Ascending aorta (tissue), 2 donors: Measurements from ENCODE around the gene PLXNA1. TPM values are rescaled to one million over a fixed set of nuclear protein-coding genes. Genes with fewer than 3 reads are reported as not detected.

ENCODE experiments used
- DNase-seq, 2 donors: peaks; one replicate each; pipeline ENCODE4 v3.0.0-alpha.2; 2019; ENCODE audit warnings: low spot score in 2 of 2
- H3K27ac ChIP-seq, 2 donors: fragments of 200-600 bp; sonication (generic); one replicate each; pipeline ENCODE4 v1.5.1; 2016 to 2017; ENCODE audit warnings: mild to moderate bottlenecking in 1 of 2
- H3K27me3 ChIP-seq: fragments of 200-600 bp; sonication (generic); one replicate; pipeline ENCODE4 v1.5.1; 2017
- H3K36me3 ChIP-seq, 2 donors: fragments of 200-600 bp; sonication (generic); one replicate each; pipeline ENCODE4 v1.5.1; 2016
- H3K4me1 ChIP-seq, 2 donors: fragments of 200-600 bp; sonication (generic); one replicate each; pipeline ENCODE4 v1.5.1; 2016 to 2017; ENCODE audit warnings: mild to moderate bottlenecking in 1 of 2
- H3K4me3 ChIP-seq, 2 donors: fragments of 200-600 bp; sonication (generic); one replicate each; pipeline ENCODE4 v1.5.1; 2016 to 2017; ENCODE audit warnings: mild to moderate bottlenecking in 1 of 2
- H3K9me3 ChIP-seq, 2 donors: fragments of 200-600 bp; sonication (generic); one replicate each; pipeline ENCODE4 v1.5.1; 2016
- CTCF ChIP-seq, 3 experiments: fragments of 200-600 bp in 2 of 3; fragments of 450-650 bp in 1 of 3; sonication (generic) in 2 of 3; IDR thresholded peaks; one replicate each; pipeline ENCODE4 v1.5.1; 2016 to 2019; ENCODE audit warnings: antibody characterized with exemption in 3 of 3, mild to moderate bottlenecking in 1 of 3, moderate library complexity in 1 of 3
- intact Hi-C: fragments of 100-400 bp; cut with DNase I; formaldehyde crosslinking; loops from one replicate; pipeline ENCODE4 v1.15.1; 2023
- total RNA-seq: library from RNA; depleted of rRNA; stranded (reverse); fragments of >200 nt; gene quantifications from one replicate; pipeline ENCODE4 v1.1.0, GENCODE V29; 2016

Gene PLXNA1
- total RNA-seq, 1 donor from 2014 or later, result 79.8 TPM

DNA sequence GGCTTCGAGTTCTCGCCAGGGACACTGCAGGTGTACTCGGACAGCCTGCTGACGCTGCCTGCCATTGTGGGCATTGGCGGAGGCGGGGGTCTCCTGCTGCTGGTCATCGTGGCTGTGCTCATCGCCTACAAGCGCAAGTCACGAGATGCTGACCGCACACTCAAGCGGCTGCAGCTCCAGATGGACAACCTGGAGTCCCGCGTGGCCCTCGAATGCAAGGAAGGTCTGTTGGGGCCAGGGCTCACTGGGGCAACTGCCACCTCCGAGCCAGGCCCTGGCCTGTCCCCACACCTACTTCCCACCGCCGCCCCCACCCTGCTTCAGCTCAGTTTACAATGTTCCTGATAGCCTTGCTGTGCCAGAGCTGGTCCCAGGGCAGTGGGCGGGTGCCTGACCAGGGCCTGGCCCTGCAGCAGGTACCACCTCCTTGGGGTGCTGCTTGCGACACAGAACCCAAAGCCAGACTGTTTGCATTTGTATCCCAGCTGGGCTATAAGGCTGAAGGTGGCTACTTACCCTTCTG lies 35.5 kb downstream of the PLXNA1 start:
- DNase-seq, result no peak
- intact Hi-C loops, result no loop called here
- H3K4me1 ChIP-seq, result peaks cover 10 to 28% of the 10 kb centered on the region in 2 donors
- H3K4me3 ChIP-seq, result no peak overlapping the region
- H3K27me3 ChIP-seq, result no peaks in the 10 kb centered on the region
- peaks cover 72 to 82% of the 10 kb centered on the region in 2 donors for H3K36me3 ChIP-seq
- no peak for TF ChIP-seq CTCF (IDR thresholded peaks at IDR 0.05)
- no peaks in the 10 kb centered on the region for H3K9me3 ChIP-seq
- H3K27ac ChIP-seq, result peak overlapping the region in 1 of 2 donors; percentile 17

DNA sequence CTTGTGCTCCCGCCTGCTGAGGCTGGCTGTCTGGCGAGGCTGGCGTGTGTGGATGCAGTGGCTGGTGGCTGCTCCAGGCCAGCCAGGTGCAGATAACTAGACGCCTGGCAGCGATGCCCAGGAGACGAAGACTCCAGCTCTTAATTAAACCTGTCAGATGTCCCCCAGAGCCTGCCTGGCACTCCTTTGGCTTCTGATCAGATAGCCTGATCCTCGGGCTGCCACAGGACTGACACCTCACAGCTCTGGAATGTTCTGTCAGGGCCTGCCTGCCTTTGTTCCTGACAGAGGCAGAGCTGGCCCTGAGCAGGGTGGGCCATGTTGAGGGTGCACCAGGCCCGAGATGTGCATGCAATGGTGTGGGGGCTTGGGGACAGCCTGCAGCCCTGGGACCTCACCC lies 36.5 kb downstream of the PLXNA1 start:
- Histone ChIP-seq H3K4me1 (peaks cover 10 to 28% of the 10 kb centered on the region in 2 donors), H3K36me3 (peaks cover 68 to 83% of the 10 kb centered on the region in 2 donors), H3K9me3 (no peaks in the 10 kb centered on the region), H3K27me3 (no peaks in the 10 kb centered on the region), H3K4me3 (no peak overlapping the region), H3K27ac (peak overlapping the region; percentile 6 to 17)
- no peak for TF ChIP-seq CTCF (IDR thresholded peaks at IDR 0.05)
- no peak for DNase-seq
- intact Hi-C loops, result no loop called here

- Histone ChIP-seq H3K4me3 (no peak overlapping the region), H3K9me3 (no peaks in the 10 kb centered on the region), H3K4me1 (peaks cover 5 to 19% of the 10 kb centered on the region in 2 donors), H3K27me3 (no peaks in the 10 kb centered on the region), H3K27ac (peak overlapping the region; percentile 33 to 36), H3K36me3 (peaks cover 64 to 81% of the 10 kb centered on the region in 2 donors)
- intact Hi-C loops, result no loop called here
- no peak for TF ChIP-seq CTCF (IDR thresholded peaks at IDR 0.05)
- DNase-seq, result no peak
These were observed 37.6 kb downstream of the PLXNA1 start for GRCh38 chr3:127020543-127020942.

GRCh38 chr3:127022849-127023248 lies 39.9 kb downstream of the PLXNA1 start:
- peaks cover 0 to 9% of the 10 kb centered on the region in 2 donors for H3K4me1 ChIP-seq
- no peak for TF ChIP-seq CTCF (IDR thresholded peaks at IDR 0.05)
- H3K27me3 ChIP-seq, result no peaks in the 10 kb centered on the region
- intact Hi-C loops, result no loop called here
- DNase-seq, result no peak
- H3K4me3 ChIP-seq, result no peak overlapping the region
- no peak overlapping the region for H3K27ac ChIP-seq
- H3K36me3 ChIP-seq, result peaks cover 52 to 89% of the 10 kb centered on the region in 2 donors
- no peaks in the 10 kb centered on the region for H3K9me3 ChIP-seq

DNA sequence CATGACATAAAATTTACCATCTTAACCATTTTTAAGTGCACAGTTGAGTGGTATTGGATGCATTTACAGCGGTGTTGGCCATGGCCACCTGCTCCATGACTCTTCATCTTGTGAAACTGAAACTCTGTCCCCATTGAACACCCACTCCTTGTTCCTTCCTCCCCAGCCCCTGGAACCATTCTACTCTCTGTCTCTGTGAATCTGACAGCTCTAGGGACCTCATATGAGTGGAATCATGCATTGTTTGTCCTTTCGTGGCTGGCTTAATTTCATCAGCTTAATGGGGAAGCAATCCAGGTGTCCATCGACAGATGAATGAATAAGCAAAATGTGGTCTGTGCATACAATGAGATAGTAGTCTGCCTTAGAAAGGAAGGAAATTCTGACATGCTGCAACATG lies 42.5 kb downstream of the PLXNA1 start:
- H3K4me1 ChIP-seq, result no peaks in the 10 kb centered on the region
- no peak overlapping the region for H3K4me3 ChIP-seq
- TF ChIP-seq CTCF (IDR thresholded peaks at IDR 0.05), result no peak
- peaks cover 51 to 92% of the 10 kb centered on the region in 2 donors for H3K36me3 ChIP-seq
- no peak overlapping the region for H3K27ac ChIP-seq
- no peaks in the 10 kb centered on the region for H3K9me3 ChIP-seq
- DNase-seq, result no peak
- intact Hi-C loops, result no loop called here
- H3K27me3 ChIP-seq, result no peaks in the 10 kb centered on the region

GRCh38 chr3:127026036-127026435 lies 43.1 kb downstream of the PLXNA1 start:
- Histone ChIP-seq H3K27ac (no peak overlapping the region), H3K4me1 (no peaks in the 10 kb centered on the region), H3K36me3 (peaks cover 51 to 92% of the 10 kb centered on the region in 2 donors), H3K4me3 (no peak overlapping the region), H3K27me3 (no peaks in the 10 kb centered on the region), H3K9me3 (no peaks in the 10 kb centered on the region)
- no peak for DNase-seq
- intact Hi-C loops, result no loop called here
- no peak for TF ChIP-seq CTCF (IDR thresholded peaks at IDR 0.05)
